Activated CD4-positive, alpha-beta memory T cell treated with anti-CD3 and anti-CD28 coated beads, Interleukin-2, amount 10 ng/mL, durations not matched to agents 7 days and 5 days (primary cell): ENCODE results near the gene TMEM74B. TPM values are rescaled to one million over a fixed set of nuclear protein-coding genes. Genes with fewer than 3 reads are reported as not detected.
A peak's percentile ranks its signal among the peaks of the same experiment; 100 is the strongest.

Experiments used
- CTCF ChIA-PET: fragments of 350-600 bp; sonication (Branson Sonifier 250); formaldehyde crosslinking; loops from one replicate; lab custom pipeline; 2021; ENCODE audit warnings: antibody characterized with exemption, inconsistent platforms; lab: Charles Lee
- POLR2A ChIA-PET: fragments of 350-600 bp; sonication (Branson Sonifier 250); formaldehyde crosslinking; loops from one replicate; lab custom pipeline; 2021; ENCODE audit warnings: antibody characterized with exemption; lab: Charles Lee
- DNase-seq: peaks from one replicate; pipeline ENCODE4 v3.0.0-alpha.2; 2020
- H3K27ac Mint-ChIP-seq: one replicate; pipeline ENCODE4 v1.8.0; 2021; ENCODE audit warnings: mild to moderate bottlenecking, mixed read lengths
- H3K27me3 Mint-ChIP-seq: one replicate; pipeline ENCODE4 v1.8.0; 2021; ENCODE audit warnings: mixed read lengths
- H3K36me3 Mint-ChIP-seq: one replicate; pipeline ENCODE4 v1.8.0; 2021; ENCODE audit warnings: low read depth, mixed read lengths
- H3K4me1 Mint-ChIP-seq: one replicate; pipeline ENCODE4 v1.8.0; 2021; ENCODE audit warnings: mixed read lengths
- H3K4me3 Mint-ChIP-seq: one replicate; pipeline ENCODE4 v1.8.0; 2021; ENCODE audit warnings: mild to moderate bottlenecking, mixed read lengths
- H3K9me3 Mint-ChIP-seq: one replicate; pipeline ENCODE4 v1.8.0; 2021; ENCODE audit warnings: mixed read lengths
- total RNA-seq, 2 experiments: library from RNA; stranded (reverse); gene quantifications; one replicate each; pipeline ENCODE4 v1.2.3, GENCODE V29; 2021

Gene TMEM74B
- total RNA-seq, 2 experiments from 2014 or later, result 0.83 to 1.8 TPM

DNA sequence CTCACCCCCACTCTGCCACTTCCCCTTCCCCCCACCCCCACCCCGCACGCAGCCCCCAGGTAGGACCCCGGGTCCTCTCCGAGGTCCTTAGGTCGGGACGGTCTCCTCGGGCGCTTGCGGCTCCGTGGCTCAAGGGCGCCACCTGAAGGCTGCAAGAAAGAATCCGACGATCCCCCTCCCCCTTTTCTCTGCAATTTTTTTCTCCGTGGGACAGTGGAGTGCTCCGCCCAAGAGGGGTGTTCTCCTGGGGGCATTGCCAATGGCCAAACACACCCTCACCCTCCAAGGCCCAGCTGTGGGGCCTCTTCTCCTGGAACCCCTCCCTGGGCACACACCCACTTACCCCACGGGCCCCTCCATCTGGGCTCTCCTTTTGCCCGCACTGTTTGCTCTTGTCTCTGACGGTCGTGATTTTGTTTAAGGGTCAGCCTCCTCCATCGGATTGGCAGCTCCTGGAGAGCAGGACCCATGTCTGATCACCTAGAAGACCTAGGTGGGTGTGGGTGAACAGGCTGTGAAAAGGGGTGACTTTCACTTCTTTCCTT is 1.1 kb upstream of the TMEM74B start:
- Mint-ChIP-seq H3K9me3 (no peaks in the 10 kb centered on the region), H3K4me1 (peaks cover 10% of the 10 kb centered on the region), H3K27me3 (peaks cover 47% of the 10 kb centered on the region), H3K27ac (no peak overlapping the region), H3K36me3 (no peaks in the 10 kb centered on the region), H3K4me3 (peak overlapping the region; percentile 56)
- POLR2A ChIA-PET, result no interaction called here
- DNase-seq, result peak; percentile 57
- CTCF ChIA-PET, result interaction anchor here (1.2 kb wide), 2 partner anchors 19 to 61 kb away, joined by 3 read pairs; no protein-coding TSS in a partner anchor

GRCh38 chr20:1185316-1185741 is 548 bp upstream of the TMEM74B start:
- DNase-seq, result no peak
- ChIA-PET CTCF (interaction anchor here (1.2 kb wide), 2 partner anchors 19 to 61 kb away, joined by 3 read pairs; no protein-coding TSS in a partner anchor), POLR2A (no interaction called here)
- Mint-ChIP-seq H3K27me3 (peaks cover 43% of the 10 kb centered on the region), H3K4me3 (no peak overlapping the region), H3K36me3 (no peaks in the 10 kb centered on the region), H3K27ac (no peak overlapping the region), H3K4me1 (peaks cover 10% of the 10 kb centered on the region), H3K9me3 (no peaks in the 10 kb centered on the region)

DNA sequence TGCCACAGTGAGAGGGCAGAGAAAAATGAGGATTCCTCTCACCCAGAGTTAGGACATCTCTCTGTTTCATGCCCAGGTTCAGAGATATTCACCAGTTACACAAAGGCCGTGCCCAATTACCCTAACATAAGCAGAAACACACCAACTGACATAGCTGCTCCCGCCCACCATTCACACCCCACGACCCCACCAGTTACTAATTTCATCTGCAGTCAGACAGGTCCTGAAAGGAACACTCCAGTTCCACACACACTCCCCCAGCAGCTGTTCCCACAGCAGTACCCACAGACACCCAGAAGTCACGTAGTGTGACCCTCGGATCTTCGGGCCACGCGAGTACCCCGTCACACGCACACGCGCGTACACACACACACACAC is 532 bp downstream of the TMEM74B start:
- H3K4me3 Mint-ChIP-seq, result peak overlapping the region; percentile 59
- CTCF ChIA-PET, result interaction anchor here (0.7 to 1.2 kb wide), 3 partner anchors 29 to 228 kb away, joined by 3 to 4 read pairs (median 3); no protein-coding TSS in a partner anchor
- no peaks in the 10 kb centered on the region for H3K36me3 Mint-ChIP-seq
- POLR2A ChIA-PET, result interaction anchor here (0.7 kb wide), 1 partner anchor 33 kb away, joined by 4 read pairs; no protein-coding TSS in a partner anchor
- H3K9me3 Mint-ChIP-seq, result no peaks in the 10 kb centered on the region
- peaks cover 33% of the 10 kb centered on the region for H3K27me3 Mint-ChIP-seq
- no peak overlapping the region for H3K27ac Mint-ChIP-seq
- peaks cover 10% of the 10 kb centered on the region for H3K4me1 Mint-ChIP-seq
- DNase-seq, result no peak

GRCh38 chr20:1183153-1183552 is 1.6 kb downstream of the TMEM74B start:
- H3K36me3 Mint-ChIP-seq, result no peaks in the 10 kb centered on the region
- POLR2A ChIA-PET, result no interaction called here
- H3K9me3 Mint-ChIP-seq, result no peaks in the 10 kb centered on the region
- no peak overlapping the region for H3K4me3 Mint-ChIP-seq
- DNase-seq, result no peak
- H3K27me3 Mint-ChIP-seq, result peaks cover 29% of the 10 kb centered on the region
- H3K4me1 Mint-ChIP-seq, result peaks cover 10% of the 10 kb centered on the region
- CTCF ChIA-PET, result interaction anchor here (1.2 kb wide), 1 partner anchor 227 kb away, joined by 4 read pairs; no protein-coding TSS in a partner anchor
- no peak overlapping the region for H3K27ac Mint-ChIP-seq

GRCh38 chr20:1182106-1182505 is 2.7 kb downstream of the TMEM74B start:
- ChIA-PET POLR2A (no interaction called here), CTCF (no interaction called here)
- DNase-seq, result no peak
- Mint-ChIP-seq H3K27me3 (peaks cover 29% of the 10 kb centered on the region), H3K36me3 (no peaks in the 10 kb centered on the region), H3K4me1 (peaks cover 10% of the 10 kb centered on the region), H3K4me3 (no peak overlapping the region), H3K27ac (no peak overlapping the region), H3K9me3 (no peaks in the 10 kb centered on the region)

DNA sequence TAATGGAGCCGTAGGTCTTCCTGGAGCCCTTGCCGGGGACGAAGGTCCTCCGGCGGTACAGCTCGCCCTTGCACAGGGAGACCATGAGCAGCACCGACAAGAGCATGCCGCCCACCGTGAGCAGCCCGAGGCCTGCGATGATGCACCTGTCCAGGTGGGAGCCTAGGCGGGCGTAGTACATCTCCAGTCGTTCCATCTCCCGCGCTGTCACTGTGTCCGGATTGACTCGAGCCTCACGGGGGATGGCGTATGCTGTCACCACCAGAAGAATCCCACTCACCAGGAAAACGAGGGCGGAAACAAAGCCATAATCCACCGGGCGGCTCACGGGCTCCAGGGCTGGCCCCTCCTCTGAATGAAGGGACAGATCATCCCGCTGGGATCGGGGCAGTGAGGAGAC is 3.8 kb downstream of the TMEM74B start:
- Mint-ChIP-seq H3K4me3 (no peak overlapping the region), H3K27me3 (peaks cover 26% of the 10 kb centered on the region), H3K4me1 (peaks cover 8% of the 10 kb centered on the region), H3K9me3 (no peaks in the 10 kb centered on the region), H3K27ac (no peak overlapping the region), H3K36me3 (no peaks in the 10 kb centered on the region)
- no peak for DNase-seq
- ChIA-PET CTCF (no interaction called here), POLR2A (no interaction called here)

GRCh38 chr20:1178623-1179022 is 6.2 kb downstream of the TMEM74B start:
- POLR2A ChIA-PET, result interaction anchor here (0.7 kb wide), 1 partner anchor 213 kb away, joined by 3 read pairs; no protein-coding TSS in a partner anchor
- no peaks in the 10 kb centered on the region for H3K9me3 Mint-ChIP-seq

DNA sequence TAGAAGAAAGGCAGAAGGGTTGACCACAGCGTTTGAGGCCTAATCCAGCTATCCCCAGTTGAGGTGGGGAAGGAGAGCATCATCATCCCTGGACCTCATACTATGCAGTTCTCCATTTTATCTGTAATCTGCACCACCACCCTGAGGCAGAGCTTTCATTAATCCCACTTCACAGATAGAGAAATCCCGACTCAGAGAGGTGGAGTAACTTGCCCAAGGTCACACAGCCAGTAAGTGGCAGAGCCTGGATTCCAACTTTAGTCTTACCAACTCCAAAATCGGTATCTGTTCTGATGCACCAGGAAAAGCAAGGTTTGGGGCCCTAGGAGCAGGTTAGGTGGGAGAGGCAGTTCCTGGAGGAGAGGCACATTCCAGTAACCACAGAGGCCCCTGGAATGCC is 6.7 kb downstream of the TMEM74B start:
- Mint-ChIP-seq H3K9me3 (no peaks in the 10 kb centered on the region), H3K36me3 (no peaks in the 10 kb centered on the region), H3K4me3 (no peak overlapping the region), H3K27me3 (peaks cover 7% of the 10 kb centered on the region), H3K4me1 (no peaks in the 10 kb centered on the region), H3K27ac (no peak overlapping the region)
- DNase-seq, result no peak
- ChIA-PET POLR2A (interaction anchor here (0.7 kb wide), 1 partner anchor 212 kb away, joined by 3 read pairs; no protein-coding TSS in a partner anchor), CTCF (no interaction called here)

More at GRCh38 chr20:1178623-1179022, 6.2 kb downstream of the TMEM74B start:
- Mint-ChIP-seq H3K27me3 (peaks cover 12% of the 10 kb centered on the region), H3K27ac (no peak overlapping the region), H3K4me3 (no peak overlapping the region), H3K4me1 (no peaks in the 10 kb centered on the region), H3K36me3 (no peaks in the 10 kb centered on the region)
- CTCF ChIA-PET, result no interaction called here
- no peak for DNase-seq

GRCh38 chr20:1177680-1178079 is 7.1 kb downstream of the TMEM74B start:
- no peak overlapping the region for H3K4me3 Mint-ChIP-seq
- H3K36me3 Mint-ChIP-seq, result peaks cover under 1% of the 10 kb centered on the region
- DNase-seq, result no peak
- no peak overlapping the region for H3K27ac Mint-ChIP-seq
- H3K27me3 Mint-ChIP-seq, result peaks cover 3% of the 10 kb centered on the region
- ChIA-PET POLR2A (no interaction called here), CTCF (interaction anchor here (0.8 kb wide), 1 partner anchor 11 kb away, joined by 3 read pairs; no protein-coding TSS in a partner anchor)
- no peaks in the 10 kb centered on the region for H3K4me1 Mint-ChIP-seq
- no peaks in the 10 kb centered on the region for H3K9me3 Mint-ChIP-seq

GRCh38 chr20:1174787-1175186 is 10.0 kb downstream of the TMEM74B start:
- CTCF ChIA-PET, result no interaction called here
- Mint-ChIP-seq H3K4me1 (no peaks in the 10 kb centered on the region), H3K4me3 (no peak overlapping the region), H3K36me3 (peaks cover 12% of the 10 kb centered on the region), H3K9me3 (no peaks in the 10 kb centered on the region), H3K27me3 (no peaks in the 10 kb centered on the region), H3K27ac (no peak overlapping the region)
- POLR2A ChIA-PET, result no interaction called here
- no peak for DNase-seq

DNA sequence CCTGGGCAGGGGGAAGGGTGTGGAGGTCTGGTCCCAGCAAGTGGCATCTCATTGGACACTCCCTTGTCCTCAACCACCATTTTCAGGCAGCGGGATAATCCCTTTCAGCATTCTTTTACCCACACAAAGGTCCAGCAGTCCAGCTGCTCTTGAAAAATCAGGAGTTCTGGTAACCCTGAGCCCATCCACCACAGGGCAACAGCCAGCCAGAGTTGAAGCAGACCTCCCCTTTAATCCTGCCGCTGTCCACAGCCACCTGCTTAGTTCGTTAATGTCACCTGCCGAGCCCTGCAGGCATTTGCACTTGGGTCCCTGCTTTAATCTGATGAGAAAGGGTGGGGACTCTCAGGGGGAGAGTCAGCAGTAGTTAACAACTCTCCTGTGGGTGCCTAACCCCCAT is 11.1 kb downstream of the TMEM74B start:
- DNase-seq, result no peak
- ChIA-PET CTCF (no interaction called here), POLR2A (no interaction called here)
- H3K36me3 Mint-ChIP-seq, result peaks cover 18% of the 10 kb centered on the region
- H3K9me3 Mint-ChIP-seq, result no peaks in the 10 kb centered on the region
- no peak overlapping the region for H3K4me3 Mint-ChIP-seq
- H3K27ac Mint-ChIP-seq, result no peak overlapping the region
- H3K27me3 Mint-ChIP-seq, result no peaks in the 10 kb centered on the region
- no peaks in the 10 kb centered on the region for H3K4me1 Mint-ChIP-seq

- Mint-ChIP-seq H3K4me3 (no peak overlapping the region), H3K9me3 (no peaks in the 10 kb centered on the region), H3K4me1 (no peaks in the 10 kb centered on the region), H3K36me3 (peaks cover 33% of the 10 kb centered on the region), H3K27ac (no peak overlapping the region), H3K27me3 (no peaks in the 10 kb centered on the region)
- CTCF ChIA-PET, result no interaction called here
- peak; percentile 31 for DNase-seq
- POLR2A ChIA-PET, result no interaction called here
Observed at GRCh38 chr20:1171461-1172093, 13.2 kb downstream of the TMEM74B start.

DNA sequence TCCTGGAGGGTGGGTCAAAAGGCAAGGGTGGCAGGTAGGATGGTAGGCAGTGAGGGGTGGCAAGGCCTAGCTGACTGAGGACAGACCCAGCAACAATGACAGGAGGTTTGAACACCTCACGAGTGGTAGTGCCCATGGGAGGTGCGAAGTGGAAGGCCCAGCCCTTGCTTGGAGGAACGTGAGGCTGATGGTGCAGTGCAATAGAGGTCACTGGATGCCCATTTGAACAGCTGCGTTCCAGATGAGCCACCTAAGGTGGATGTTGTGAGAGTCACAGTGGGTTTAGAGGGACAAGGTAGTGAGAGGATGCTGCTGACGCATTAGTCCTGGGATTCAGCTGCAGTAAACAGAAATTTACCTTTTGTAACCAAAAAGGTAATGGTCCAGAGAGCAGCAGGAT is 15.6 kb downstream of the TMEM74B start:
- H3K36me3 Mint-ChIP-seq, result peaks cover 54% of the 10 kb centered on the region
- H3K27me3 Mint-ChIP-seq, result no peaks in the 10 kb centered on the region
- CTCF ChIA-PET, result no interaction called here
- no peaks in the 10 kb centered on the region for H3K4me1 Mint-ChIP-seq
- POLR2A ChIA-PET, result no interaction called here
- no peaks in the 10 kb centered on the region for H3K9me3 Mint-ChIP-seq
- no peak overlapping the region for H3K4me3 Mint-ChIP-seq
- no peak overlapping the region for H3K27ac Mint-ChIP-seq
- DNase-seq, result no peak
